ENCODE results near the gene SAMD4A.
A peak's percentile ranks its signal among the peaks of the same experiment; 100 is the strongest.

SAMD4A gene

DNA sequence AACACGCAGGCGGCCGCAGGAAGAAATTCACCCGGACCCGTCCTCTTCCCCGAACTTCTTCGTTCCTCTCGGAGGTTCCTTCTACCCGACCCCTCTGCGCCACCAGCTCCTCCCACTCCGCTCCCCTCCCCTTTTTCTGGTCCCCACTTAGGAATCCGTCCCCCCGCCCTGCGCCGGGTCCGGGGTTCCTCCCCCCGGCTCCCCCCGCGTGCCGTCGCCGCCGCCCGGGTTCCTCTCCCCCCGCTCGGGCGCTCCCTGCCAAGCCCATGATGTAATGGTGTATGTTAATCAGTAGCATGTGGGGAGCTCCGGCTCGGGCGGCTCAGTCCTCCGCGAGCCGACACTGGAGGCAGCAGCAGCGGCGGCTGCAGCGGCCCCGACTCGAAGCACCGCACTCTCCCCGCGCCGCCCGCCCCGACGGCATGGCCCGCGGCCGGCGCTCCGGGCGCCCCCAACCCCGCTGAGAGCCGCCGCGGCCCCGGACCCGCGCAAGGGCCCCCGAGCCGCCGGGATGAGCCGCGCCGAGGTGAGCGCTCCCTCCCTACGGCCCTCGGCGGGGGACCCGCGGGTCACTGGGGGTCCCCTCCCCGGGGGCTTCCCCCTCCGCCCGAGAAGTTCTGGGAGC is 1.0 kb upstream of the SAMD4A start:
- DNase-seq = peak; percentile 70 to 86

DNA sequence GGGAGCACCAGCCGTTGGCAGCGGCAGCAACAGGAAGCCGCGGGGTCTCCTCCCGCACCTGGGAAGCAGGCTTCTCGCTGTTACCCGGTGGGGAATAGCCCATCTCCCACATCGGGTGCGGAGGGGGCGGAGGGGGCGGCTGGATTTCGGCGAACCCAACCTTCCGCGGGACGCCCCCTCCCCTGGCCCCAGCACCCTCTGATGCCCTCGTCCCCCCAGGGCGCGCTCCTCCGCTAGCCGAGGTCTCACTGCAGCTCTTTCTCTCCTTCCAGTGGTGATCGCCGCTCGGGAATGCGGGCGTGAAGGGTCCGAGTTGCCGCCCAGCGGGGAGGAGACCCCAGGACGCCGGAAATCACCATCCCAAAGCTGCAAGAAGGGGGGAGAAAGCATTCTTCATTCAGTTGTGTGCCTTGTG is 303 bp downstream of the SAMD4A start:
- no peak for DNase-seq

DNA sequence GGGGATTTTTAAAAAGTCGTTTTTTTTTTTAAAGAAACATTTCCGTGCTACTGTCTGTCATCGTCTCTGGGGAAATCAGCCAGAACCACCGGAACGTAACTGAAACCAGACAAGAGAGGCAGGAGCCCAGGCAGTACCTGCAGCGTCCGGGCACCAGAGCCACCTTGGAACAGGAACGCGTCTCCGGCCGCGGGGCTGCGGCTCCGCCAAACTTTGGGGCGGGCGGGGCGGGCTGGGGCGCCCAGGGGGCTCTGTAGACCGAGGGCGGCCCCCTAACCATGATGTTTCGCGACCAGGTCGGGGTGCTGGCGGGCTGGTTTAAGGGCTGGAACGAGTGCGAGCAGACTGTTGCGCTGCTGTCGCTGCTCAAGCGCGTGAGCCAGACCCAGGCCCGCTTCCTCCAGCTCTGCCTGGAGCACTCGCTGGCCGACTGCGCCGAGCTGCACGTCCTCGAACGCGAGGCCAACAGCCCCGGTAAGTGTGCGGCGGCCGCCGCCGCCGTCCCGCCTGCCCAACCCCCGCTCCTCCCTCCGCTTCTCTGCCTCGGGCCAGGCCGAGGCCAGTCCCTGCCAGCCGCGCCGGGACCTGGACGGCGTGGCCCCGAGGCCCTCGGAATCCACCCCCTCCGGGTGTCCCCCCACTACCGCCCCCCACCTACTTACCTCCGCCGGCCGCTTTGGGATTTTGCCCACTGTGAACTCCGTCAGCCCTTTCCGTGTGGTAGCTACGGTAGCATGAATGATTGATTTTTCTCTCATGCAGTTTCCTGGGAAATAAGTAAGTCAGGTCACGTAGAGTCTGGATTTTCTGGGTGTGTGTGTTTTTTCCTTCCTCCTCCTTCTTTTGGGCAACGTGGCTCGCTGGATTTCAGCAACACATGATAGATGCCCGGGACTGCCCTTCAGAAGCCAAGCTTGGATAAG is 972 bp downstream of the SAMD4A start:
- DNase-seq = peak; percentile 27 to 40

DNA sequence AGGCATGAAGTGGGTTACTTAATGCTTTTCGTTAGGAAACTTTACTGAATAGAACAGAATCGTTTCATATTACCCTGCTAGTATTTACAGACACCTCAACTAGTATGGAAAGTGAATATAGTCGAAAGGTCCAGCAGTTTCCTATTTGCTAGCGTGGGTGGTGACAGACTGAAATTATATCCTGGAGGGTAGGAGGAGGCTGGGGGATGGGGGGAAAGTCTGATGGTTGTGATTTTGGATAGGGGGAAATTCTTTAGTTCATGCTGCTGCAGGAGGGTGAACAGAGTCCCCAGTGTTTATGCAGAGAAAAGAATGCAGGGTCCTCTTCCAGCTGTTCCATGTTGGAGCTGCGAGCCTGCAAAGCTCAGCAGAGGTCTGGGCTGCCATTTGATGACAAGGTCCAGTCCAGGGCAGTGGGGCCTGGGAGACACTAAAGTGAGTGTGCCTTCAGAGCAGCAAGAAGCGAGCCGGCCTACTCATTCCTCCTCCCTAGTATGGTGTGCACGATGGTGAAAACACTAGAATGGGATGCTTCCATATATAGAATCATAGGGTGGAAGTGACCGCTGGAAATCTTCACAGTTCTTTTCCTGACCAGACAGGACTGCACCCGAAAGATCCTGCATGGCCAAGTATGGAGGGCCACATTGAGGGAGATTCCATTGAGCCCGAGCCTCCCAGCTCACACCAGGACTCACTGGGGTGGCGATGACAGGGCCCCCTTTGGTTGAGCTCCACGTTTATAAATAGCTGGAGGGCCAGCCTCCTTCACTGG is 2.1 kb downstream of the SAMD4A start:
- DNase-seq = no peak

DNA sequence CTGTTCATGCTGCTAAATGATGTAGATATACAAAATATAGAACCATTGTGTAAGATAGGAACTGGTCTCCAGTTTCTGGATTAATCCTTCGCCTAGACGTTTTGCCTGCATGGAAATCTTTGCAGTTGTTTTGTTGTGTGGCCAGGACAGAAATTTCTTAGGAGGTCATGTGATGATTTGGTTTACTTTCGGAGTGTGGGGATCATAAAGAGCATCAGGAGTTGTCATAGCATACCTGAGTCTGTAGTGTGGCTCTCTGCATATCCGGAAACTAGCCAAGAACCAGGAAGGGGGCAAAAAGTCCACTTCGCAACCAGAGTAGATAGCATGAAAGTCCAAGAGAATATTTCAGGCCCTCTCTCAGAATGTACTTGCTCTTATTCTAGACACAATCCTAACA is 3.1 kb downstream of the SAMD4A start:
- no peak for DNase-seq

DNA sequence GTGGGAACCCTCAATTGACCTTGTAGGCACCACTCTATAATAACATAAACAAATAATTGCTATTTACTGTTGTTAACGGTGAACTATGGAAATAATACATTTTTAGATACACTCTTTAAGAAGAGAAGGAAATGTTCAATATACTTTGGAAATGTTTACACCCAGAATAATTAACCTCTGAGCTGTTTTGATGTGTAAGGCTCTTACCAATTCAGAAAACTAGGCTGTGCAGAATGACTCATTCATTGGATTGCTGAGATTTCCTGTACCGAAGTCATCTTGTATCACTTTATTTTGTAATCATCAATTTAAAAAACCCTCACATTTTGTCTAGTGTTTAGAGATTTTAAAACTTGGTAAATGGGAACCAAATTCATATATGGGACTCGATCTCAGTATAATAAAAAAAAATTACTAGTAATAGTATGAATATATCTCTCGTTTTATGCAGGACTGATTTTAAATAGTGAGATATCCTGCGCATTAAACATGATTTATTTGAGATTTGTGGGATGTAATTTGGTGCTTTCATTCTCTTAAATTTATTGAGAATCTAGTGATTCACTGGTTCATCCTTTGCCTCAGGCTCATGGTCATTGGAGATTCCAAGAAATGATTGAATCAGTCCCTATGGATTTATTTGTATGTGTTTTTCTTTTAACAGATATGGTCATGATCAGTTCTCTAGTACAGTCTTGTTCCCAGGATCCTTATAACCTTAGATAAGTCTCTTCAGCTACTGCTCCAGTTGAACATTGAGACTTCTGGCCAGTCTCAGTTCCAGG is 3.9 kb downstream of the SAMD4A start:
- DNase-seq = no peak

DNA sequence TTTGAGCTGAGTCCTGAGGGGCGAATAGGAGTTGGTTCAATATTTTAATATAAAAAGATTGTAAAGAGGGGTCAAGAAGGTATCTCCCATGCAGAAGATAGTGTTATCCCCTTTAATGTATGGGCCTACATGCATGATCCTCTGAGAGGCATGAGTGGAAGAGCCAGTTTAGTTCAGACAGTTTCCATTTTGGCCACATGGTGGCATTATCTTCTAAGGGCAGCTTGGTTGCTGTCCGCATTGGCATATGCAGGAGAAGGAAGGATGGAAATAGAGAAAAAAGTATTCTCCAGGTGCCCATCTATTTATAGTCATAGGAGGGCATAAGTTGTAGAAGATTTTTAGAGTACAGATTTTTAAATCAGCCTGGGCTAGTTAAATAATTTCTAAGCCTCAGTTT is 5.4 kb downstream of the SAMD4A start:
- DNase-seq = no peak

GRCh38 chr14:54574528-54574927 is 7.6 kb downstream of the SAMD4A start:
- no peak for DNase-seq

GRCh38 chr14:54577494-54577893 is 10.6 kb downstream of the SAMD4A start:
- DNase-seq = no peak

- no peak for DNase-seq
Measured at GRCh38 chr14:54577977-54578376, 11.0 kb downstream of the SAMD4A start.

DNA sequence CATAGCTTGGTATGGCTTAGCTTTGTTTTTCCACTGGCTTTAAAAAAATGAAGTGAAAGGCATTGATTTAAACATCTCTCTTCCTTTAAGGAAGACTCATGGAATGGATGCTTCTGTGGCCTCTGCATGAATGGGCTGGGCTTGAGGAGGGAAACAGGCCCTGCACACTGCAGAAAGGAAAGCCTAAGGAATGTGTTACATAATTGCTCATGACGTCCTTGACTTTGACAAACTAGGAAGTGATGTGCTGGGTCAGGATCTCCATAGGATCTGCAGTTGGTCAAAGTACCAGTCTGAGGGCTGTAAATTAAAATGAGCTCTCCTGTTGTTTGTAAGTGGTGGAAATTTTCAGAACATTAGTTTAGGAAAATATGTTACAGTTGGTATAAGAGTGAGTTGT is 12.7 kb downstream of the SAMD4A start:
- no peak for DNase-seq

GRCh38 chr14:54580933-54581332 is 14.0 kb downstream of the SAMD4A start:
- no peak for DNase-seq

GRCh38 chr14:54582334-54582733 is 15.4 kb downstream of the SAMD4A start:
- no peak for DNase-seq

- DNase-seq = no peak
Measured at GRCh38 chr14:54584097-54584496, 17.2 kb downstream of the SAMD4A start.

DNA sequence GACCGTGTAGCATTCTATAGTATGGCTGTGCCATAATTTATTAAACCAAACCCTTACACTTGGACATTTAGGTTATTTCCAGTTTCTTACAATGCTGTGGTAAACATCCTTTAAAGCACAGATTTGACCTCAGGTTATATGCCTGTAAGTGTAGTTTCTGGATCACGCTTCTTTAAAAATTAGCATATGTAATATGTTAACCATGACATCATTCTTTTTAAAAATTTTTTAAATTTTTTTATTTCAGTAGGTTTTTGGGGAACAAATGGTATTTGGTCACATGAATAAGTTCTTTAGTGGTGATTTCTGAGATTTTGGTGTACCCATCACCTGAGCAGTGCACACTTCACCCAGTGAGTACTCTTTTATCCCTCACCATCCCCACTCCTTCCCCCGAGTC is 18.3 kb downstream of the SAMD4A start:
- no peak for DNase-seq

- DNase-seq = no peak
Measured at GRCh38 chr14:54589076-54589475, 22.1 kb downstream of the SAMD4A start.

GRCh38 chr14:54589843-54590242 is 22.9 kb downstream of the SAMD4A start:
- DNase-seq = no peak

DNA sequence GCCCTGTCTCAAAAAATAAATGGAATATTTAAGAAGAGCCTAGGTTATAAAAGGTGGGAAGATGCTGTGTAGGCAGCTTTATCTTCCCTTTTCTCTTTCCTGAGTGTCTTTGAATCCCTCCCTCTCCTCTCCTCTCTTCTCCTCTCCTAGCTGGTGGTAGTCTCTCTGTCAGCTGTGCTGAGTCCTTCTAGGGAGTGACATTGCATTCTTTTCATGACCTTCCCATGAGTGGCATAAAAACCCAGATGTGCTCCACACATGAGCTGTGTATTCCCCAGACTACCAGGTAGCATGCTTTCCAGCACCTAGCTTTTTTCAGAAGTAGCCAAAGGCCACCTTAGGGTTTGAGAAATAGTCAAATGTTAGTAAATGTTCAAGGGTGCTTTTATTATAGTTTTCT is 23.6 kb downstream of the SAMD4A start:
- no peak for DNase-seq

GRCh38 chr14:54591461-54591860 is 24.5 kb downstream of the SAMD4A start:
- DNase-seq = no peak

GRCh38 chr14:54591866-54592265 is 24.9 kb downstream of the SAMD4A start:
- DNase-seq = no peak

GRCh38 chr14:54593860-54594259 is 26.9 kb downstream of the SAMD4A start:
- DNase-seq = no peak

DNA sequence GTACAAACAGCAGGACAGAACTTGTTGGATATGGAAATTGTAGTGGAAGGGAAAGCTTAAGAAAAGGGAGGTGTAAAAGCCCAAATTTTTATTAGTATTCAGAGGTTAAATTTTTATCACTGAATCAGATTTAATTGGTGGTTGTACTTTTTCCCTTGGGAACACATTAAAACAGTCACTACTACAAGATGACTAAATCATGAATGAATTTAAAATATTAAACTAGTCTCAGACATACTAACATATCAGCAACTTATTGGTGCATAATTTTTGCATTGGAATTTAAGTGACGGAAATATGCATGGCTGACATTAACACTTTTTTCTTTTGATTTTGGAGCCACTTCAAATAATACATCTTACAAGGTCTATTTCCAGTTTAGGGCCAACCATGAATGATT is 27.6 kb downstream of the SAMD4A start:
- DNase-seq = no peak
